ENCODE data around the gene DAPL1. TPM values are rescaled to one million over a fixed set of nuclear protein-coding genes. Genes with fewer than 3 reads are reported as not detected.
A peak's percentile ranks its signal among the peaks of the same experiment; 100 is the strongest.

The DAPL1 gene
- total RNA-seq, 4 donors from 2014 or later, result 3.0 TPM; not detected in 3

DNA sequence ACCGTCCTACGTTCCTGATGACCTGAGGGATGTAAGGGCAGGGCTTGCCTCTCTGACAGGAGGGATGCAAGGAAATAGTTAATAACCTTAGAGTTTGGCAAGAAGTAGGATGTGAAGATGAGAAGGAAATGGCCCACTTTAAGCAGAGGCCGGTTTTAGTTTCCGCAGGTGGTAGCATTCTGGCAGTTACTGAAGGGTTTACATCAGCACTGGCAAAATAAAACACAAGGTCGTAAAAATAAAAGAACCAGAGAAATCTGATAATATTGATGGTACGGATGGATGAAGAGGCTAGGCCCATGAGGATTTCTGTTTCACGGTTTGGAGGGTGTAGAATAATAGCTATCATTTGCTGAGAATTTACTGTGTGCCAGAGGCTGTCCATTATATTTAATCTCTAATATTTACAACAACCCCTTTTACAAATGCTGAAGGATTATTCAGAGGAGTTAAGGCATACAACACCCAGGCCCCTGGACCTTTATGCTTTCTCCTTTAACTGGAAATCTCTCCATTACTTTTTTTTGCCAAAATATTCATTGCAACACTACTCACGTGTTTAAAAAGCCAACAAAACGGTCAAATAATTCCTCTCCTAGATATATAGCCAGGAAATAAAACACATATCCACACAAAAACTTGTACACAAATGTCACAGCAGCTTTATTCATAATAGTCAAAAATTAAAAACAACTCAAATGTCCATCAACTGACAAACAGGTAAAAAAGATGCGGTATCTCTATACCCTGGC is 28.5 kb downstream of the DAPL1 start:
- Histone ChIP-seq H3K36me3 (no peaks in the 10 kb centered on the region), H3K9me3 (no peaks in the 10 kb centered on the region), H3K27me3 (no peaks in the 10 kb centered on the region), H3K27ac (no peak overlapping the region), H3K4me1 (peaks cover 0 to 9% (median 0%) of the 10 kb centered on the region in 3 donors), H3K4me3 (no peak overlapping the region)
- no peak for TF ChIP-seq POLR2A (IDR thresholded peaks at IDR 0.05)
- ATAC-seq, result no peak
- WGBS, 2 donors (ENCODE audit: low coverage in 1 of 2), result 65 to 90% methylated on average over 6 to 8 of the region's 10 CpGs

DNA sequence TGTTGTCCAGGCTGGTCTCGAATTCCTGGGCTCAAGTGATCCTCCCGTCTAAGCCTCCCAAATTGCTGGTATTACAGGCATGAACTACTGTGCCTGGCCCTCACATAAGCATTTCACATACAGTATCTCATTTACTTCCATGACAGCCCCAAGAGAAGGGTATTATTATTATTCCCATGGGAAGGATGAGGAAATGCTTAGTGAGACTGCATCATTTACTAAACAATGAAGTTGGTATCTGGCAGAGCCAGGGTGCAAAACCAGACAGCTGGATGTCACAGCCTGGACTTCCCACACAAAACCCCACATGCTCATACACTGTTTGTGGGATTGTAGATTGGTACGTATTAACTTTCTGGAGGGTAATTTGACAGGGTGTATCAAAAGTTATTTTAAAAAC is 29.9 kb downstream of the DAPL1 start:
- no peaks in the 10 kb centered on the region for H3K9me3 ChIP-seq
- no peak for ATAC-seq
- TF ChIP-seq, protein P1, sequence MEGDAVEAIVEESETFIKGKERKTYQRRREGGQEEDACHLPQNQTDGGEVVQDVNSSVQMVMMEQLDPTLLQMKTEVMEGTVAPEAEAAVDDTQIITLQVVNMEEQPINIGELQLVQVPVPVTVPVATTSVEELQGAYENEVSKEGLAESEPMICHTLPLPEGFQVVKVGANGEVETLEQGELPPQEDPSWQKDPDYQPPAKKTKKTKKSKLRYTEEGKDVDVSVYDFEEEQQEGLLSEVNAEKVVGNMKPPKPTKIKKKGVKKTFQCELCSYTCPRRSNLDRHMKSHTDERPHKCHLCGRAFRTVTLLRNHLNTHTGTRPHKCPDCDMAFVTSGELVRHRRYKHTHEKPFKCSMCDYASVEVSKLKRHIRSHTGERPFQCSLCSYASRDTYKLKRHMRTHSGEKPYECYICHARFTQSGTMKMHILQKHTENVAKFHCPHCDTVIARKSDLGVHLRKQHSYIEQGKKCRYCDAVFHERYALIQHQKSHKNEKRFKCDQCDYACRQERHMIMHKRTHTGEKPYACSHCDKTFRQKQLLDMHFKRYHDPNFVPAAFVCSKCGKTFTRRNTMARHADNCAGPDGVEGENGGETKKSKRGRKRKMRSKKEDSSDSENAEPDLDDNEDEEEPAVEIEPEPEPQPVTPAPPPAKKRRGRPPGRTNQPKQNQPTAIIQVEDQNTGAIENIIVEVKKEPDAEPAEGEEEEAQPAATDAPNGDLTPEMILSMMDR (IDR thresholded peaks at IDR 0.05), result no peak
- TF ChIP-seq EP300 (IDR thresholded peaks at IDR 0.05) (no peak), POLR2AphosphoS5 (IDR thresholded peaks at IDR 0.05) (no peak), POLR2A (IDR thresholded peaks at IDR 0.05) (no peak)
- no peak overlapping the region for H3K4me3 ChIP-seq
- 88% methylated on average over 3 of the region's 3 CpGs; no CpG with 5 or more reads in 1 of the 2 donors for WGBS, 2 donors (ENCODE audit: low coverage in 1 of 2)
- no peak overlapping the region for H3K27ac ChIP-seq
- H3K4me1 ChIP-seq, result peaks cover 0 to 17% (median 5%) of the 10 kb centered on the region in 3 donors
- H3K36me3 ChIP-seq, result no peaks in the 10 kb centered on the region
- H3K27me3 ChIP-seq, result no peaks in the 10 kb centered on the region

DNA sequence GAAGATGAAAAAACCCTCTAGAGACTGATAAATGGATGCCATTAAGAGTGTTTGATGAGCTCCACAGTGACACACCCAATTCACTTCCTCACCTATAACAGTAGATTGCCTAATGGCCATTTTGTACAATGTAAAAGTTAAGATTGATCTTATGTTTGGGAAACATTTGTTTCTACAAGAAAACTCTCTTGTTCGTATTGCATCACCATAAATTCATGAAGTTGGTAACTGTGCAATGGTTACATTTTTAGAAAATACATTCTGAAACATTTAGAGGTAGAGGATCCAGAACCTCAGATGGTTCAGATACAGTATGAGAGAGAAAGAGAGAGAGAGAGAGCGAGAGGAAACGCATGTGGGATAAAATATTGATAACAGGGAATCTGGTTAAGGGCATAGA is 31.8 kb downstream of the DAPL1 start:
- WGBS, 2 donors (ENCODE audit: low coverage in 1 of 2), result 95 to 96% methylated on average over 3 of the region's 3 CpGs
- Histone ChIP-seq H3K36me3 (no peaks in the 10 kb centered on the region), H3K4me1 (peaks cover 0 to 17% (median 5%) of the 10 kb centered on the region in 3 donors), H3K9me3 (no peaks in the 10 kb centered on the region), H3K4me3 (no peak overlapping the region), H3K27ac (no peak overlapping the region), H3K27me3 (no peaks in the 10 kb centered on the region)
- ATAC-seq, result no peak
- TF ChIP-seq, protein P1 (IDR thresholded peaks at IDR 0.05), result no peak
- TF ChIP-seq POLR2AphosphoS5 (IDR thresholded peaks at IDR 0.05), result no peak
- TF ChIP-seq EP300 (IDR thresholded peaks at IDR 0.05), result no peak
- TF ChIP-seq POLR2A (IDR thresholded peaks at IDR 0.05), result no peak

DNA sequence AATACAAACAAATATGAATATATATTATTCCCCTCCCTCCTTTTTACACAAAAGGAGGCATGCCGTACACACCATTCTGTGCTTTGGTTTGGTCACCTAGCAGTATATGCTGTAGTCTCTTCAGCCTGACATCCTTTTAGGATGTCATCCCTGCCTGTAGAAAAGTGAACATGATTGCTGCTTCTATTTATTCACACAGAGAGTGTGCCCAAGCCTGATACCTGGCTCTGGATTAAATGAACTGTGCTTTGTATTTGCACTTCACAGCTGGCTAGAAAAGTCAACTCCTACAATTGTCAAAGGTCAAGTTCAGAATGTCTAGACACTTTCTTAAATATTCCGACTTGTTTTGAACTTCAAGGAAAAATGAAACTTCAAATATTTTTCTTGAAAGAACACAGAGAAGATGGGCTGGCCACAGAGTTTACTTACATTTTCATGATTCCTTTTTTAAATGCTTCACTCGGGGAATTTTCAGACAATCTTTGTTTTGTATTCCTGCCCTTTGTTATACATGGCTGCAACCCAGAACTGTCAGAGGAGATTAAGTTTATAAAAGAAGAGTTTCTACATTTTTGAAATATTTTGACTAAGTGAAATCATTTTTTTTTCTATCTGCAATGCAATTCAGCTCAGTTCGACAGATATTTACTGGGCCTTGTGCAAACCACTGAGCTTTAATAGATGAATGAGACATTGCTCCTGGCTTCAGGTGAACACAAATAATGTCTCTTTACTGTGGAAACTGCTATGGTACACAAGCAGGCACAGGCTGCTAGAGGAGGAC is 33.5 kb downstream of the DAPL1 start:
- Histone ChIP-seq H3K27me3 (no peaks in the 10 kb centered on the region), H3K36me3 (no peaks in the 10 kb centered on the region), H3K4me1 (peaks cover 0 to 17% (median 5%) of the 10 kb centered on the region in 3 donors), H3K27ac (peak overlapping the region in 1 of 4 donors; percentile 29), H3K4me3 (no peak overlapping the region), H3K9me3 (no peaks in the 10 kb centered on the region)
- peak; percentile 34 for ATAC-seq
- TF ChIP-seq, protein P1 (IDR thresholded peaks at IDR 0.05), result no peak
- TF ChIP-seq EP300 (IDR thresholded peaks at IDR 0.05) (no peak), POLR2AphosphoS5 (IDR thresholded peaks at IDR 0.05) (no peak), POLR2A (IDR thresholded peaks at IDR 0.05) (no peak)
- 24 to 40% methylated on average over 4 of the region's 4 CpGs for WGBS, 2 donors (ENCODE audit: low coverage in 1 of 2)

DNA sequence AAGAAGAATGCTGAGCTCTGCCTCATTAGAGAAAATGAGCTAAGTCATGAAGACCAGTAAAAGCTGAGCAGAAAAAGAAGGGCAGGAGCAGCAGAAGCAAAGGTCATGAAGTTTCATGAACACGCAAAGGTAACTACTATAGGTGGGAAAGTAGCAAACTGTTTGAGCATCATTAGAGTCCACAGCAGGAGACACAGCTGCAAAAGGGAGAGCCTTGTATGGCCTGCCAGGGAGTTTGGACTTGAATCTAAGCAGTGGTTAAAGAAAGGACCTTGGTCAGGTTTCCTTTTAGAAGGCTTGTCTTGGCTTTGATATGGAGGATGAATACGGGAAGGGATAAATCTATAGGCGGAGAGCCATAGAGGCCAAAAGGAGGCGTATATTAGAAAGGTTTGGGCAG is 34.0 kb downstream of the DAPL1 start:
- no peaks in the 10 kb centered on the region for H3K36me3 ChIP-seq
- peak overlapping the region in 1 of 4 donors; percentile 14 for H3K27ac ChIP-seq

More for the DNA sequence above, 34.0 kb downstream of the DAPL1 start:
- H3K27me3 ChIP-seq, result no peaks in the 10 kb centered on the region
- no peak overlapping the region for H3K4me3 ChIP-seq
- TF ChIP-seq POLR2A (IDR thresholded peaks at IDR 0.05) (no peak), POLR2AphosphoS5 (IDR thresholded peaks at IDR 0.05) (no peak)
- peaks cover 0 to 17% (median 5%) of the 10 kb centered on the region in 3 donors for H3K4me1 ChIP-seq
- WGBS, 2 donors (ENCODE audit: low coverage in 1 of 2), result 81 to 92% methylated on average over 4 of the region's 4 CpGs
- H3K9me3 ChIP-seq, result no peaks in the 10 kb centered on the region
- ATAC-seq, result no peak
